NK-92 (cell line): ENCODE data around the gene TAS2R38.

Experiments used
- DNase-seq: peaks from one replicate; lab custom pipeline; 2025; ENCODE audit not compliant: unreplicated experiment; lab: John Stamatoyannopoulos, UW

The TAS2R38 gene

GRCh38 chr7:141976524-141977245 lies 3.1 kb upstream of the TAS2R38 start:
- DNase-seq = no peak

- no peak for DNase-seq
These were observed 2.4 kb upstream of the TAS2R38 start for GRCh38 chr7:141975806-141976523.

GRCh38 chr7:141974831-141975230 lies 1.3 kb upstream of the TAS2R38 start:
- no peak for DNase-seq

- no peak for DNase-seq
These were observed 12.7 kb downstream of the TAS2R38 start for GRCh38 chr7:141960687-141961422.

GRCh38 chr7:141956084-141956483 lies 17.5 kb downstream of the TAS2R38 start:
- no peak for DNase-seq

- no peak for DNase-seq
These were observed 19.2 kb downstream of the TAS2R38 start for GRCh38 chr7:141954334-141954733.

GRCh38 chr7:141952461-141952860 lies 21.1 kb downstream of the TAS2R38 start:
- no peak for DNase-seq

GRCh38 chr7:141950806-141951205 lies 22.8 kb downstream of the TAS2R38 start:
- no peak for DNase-seq

GRCh38 chr7:141949911-141950310 lies 23.7 kb downstream of the TAS2R38 start:
- DNase-seq = no peak

GRCh38 chr7:141949451-141949850 lies 24.1 kb downstream of the TAS2R38 start:
- DNase-seq = no peak

GRCh38 chr7:141949021-141949420 lies 24.6 kb downstream of the TAS2R38 start:
- no peak for DNase-seq

GRCh38 chr7:141946796-141947195 lies 26.8 kb downstream of the TAS2R38 start, which contains the start of gene CLEC5A:
Gene CLEC5A (minus strand): TSS chr7:141946974. CDS start chr7:141946292, 682 bp downstream.
- DNase-seq = no peak

GRCh38 chr7:141945356-141945755 lies 28.2 kb downstream of the TAS2R38 start:
- no peak for DNase-seq

- DNase-seq = no peak
These were observed 28.8 kb downstream of the TAS2R38 start for GRCh38 chr7:141944811-141945210.

GRCh38 chr7:141943846-141944245 lies 29.7 kb downstream of the TAS2R38 start:
- DNase-seq = no peak

- no peak for DNase-seq
These were observed 32.5 kb downstream of the TAS2R38 start for GRCh38 chr7:141941075-141941474.

GRCh38 chr7:141930211-141930610 lies 43.4 kb downstream of the TAS2R38 start:
- DNase-seq = no peak

- no peak for DNase-seq
These were observed 44.8 kb downstream of the TAS2R38 start for GRCh38 chr7:141928845-141929195.

GRCh38 chr7:141928146-141928844 lies 45.3 kb downstream of the TAS2R38 start:
- no peak for DNase-seq
